ENCODE data around the gene DHCR7.

GRCh38 chr11:71474771-71475483 is 26.7 kb upstream of the DHCR7 start:
- TF ChIP-seq POLR2A (IDR thresholded peaks at IDR 0.05) (no peak), CTCF (IDR thresholded peaks at IDR 0.05) (no peak)

Measured in uterus (tissue), 2 donors.